ENCODE measurements around the gene MXRA7.
"Not testable (repeated sequence)": the region's sequence is repeated elsewhere in the genome, so short reads cannot be mapped to it uniquely, and the experiment has no call there.

Gene MXRA7
- long read RNA-seq, donor 1, full-length matches to known transcripts: 49 of 49 reads
- long read RNA-seq, donor 1, partial matches to known transcripts: 0 of 49 reads
- long read RNA-seq, donor 1, other reads (novel, unspliced or antisense): 0 of 49 reads
- long read RNA-seq, donor 2, full-length matches to known transcripts: 28 of 28 reads
- long read RNA-seq, donor 2, partial matches to known transcripts: 0 of 28 reads
- long read RNA-seq, donor 2, other reads (novel, unspliced or antisense): 0 of 28 reads
- long read RNA-seq, donor 3, full-length matches to known transcripts: 28 of 28 reads
- long read RNA-seq, donor 3, partial matches to known transcripts: 0 of 28 reads
- long read RNA-seq, donor 3, other reads (novel, unspliced or antisense): 0 of 28 reads
- long read RNA-seq, donor 4, full-length matches to known transcripts: 40 of 40 reads
- long read RNA-seq, donor 4, partial matches to known transcripts: 0 of 40 reads
- long read RNA-seq, donor 4, other reads (novel, unspliced or antisense): 0 of 40 reads
- long read RNA-seq, donor 5, full-length matches to known transcripts: 67 of 75 reads
- long read RNA-seq, donor 5, partial matches to known transcripts: 8 of 75 reads
- long read RNA-seq, donor 5, other reads (novel, unspliced or antisense): 0 of 75 reads
- long read RNA-seq, donor 6, full-length matches to known transcripts: 45 of 45 reads
- long read RNA-seq, donor 6, partial matches to known transcripts: 0 of 45 reads
- long read RNA-seq, donor 6, other reads (novel, unspliced or antisense): 0 of 45 reads
- long read RNA-seq, donor 7: 0 reads
- long read RNA-seq, donor 8, full-length matches to known transcripts: 35 of 35 reads
- long read RNA-seq, donor 8, partial matches to known transcripts: 0 of 35 reads
- long read RNA-seq, donor 8, other reads (novel, unspliced or antisense): 0 of 35 reads

- peak; percentile 75 for DNase-seq
These were observed at the start of gene MXRA7 for GRCh38 chr17:76710863-76711611. Gene MXRA7, minus strand, starts transcription at chr17:76710965. Its CDS starts 19 bp downstream, at chr17:76710946.

GRCh38 chr17:76758570-76758969 lies 47.8 kb upstream of the MXRA7 start:
- no peak for DNase-seq

- DNase-seq: no peak
These were observed 46.5 kb upstream of the MXRA7 start for GRCh38 chr17:76757256-76757655.

GRCh38 chr17:76755285-76755684 lies 44.5 kb upstream of the MXRA7 start:
- no peak for DNase-seq

- DNase-seq: no peak
These were observed 42.5 kb upstream of the MXRA7 start for GRCh38 chr17:76753061-76753961.

GRCh38 chr17:76752006-76752405 lies 41.2 kb upstream of the MXRA7 start:
- no peak for DNase-seq

- no peak for DNase-seq
These were observed 40.7 kb upstream of the MXRA7 start for GRCh38 chr17:76751416-76751993.

GRCh38 chr17:76748657-76749056 lies 37.9 kb upstream of the MXRA7 start:
- no peak for DNase-seq

GRCh38 chr17:76747716-76748363 lies 37.1 kb upstream of the MXRA7 start:
- DNase-seq: no peak

- DNase-seq: not testable (repeated sequence)
These were observed 35.0 kb upstream of the MXRA7 start for GRCh38 chr17:76745785-76746184.

GRCh38 chr17:76744747-76745146 lies 34.0 kb upstream of the MXRA7 start:
- no peak for DNase-seq

- no peak for DNase-seq
These were observed 32.2 kb upstream of the MXRA7 start for GRCh38 chr17:76742958-76743357.

GRCh38 chr17:76740329-76741118 lies 29.8 kb upstream of the MXRA7 start:
- no peak for DNase-seq

GRCh38 chr17:76739568-76740115 lies 28.9 kb upstream of the MXRA7 start:
- not testable (repeated sequence) for DNase-seq

GRCh38 chr17:76738468-76738850 lies 27.7 kb upstream of the MXRA7 start:
- DNase-seq: no peak

- no peak for DNase-seq
These were observed 27.1 kb upstream of the MXRA7 start, which contains the start of gene MFSD11 for GRCh38 chr17:76737676-76738467. Gene MFSD11, plus strand, starts transcription at chr17:76738119. Its CDS starts 234 bp downstream, at chr17:76738353.

GRCh38 chr17:76737082-76737675 lies 26.4 kb upstream of the MXRA7 start, which contains the start of gene SRSF2:
Gene SRSF2, minus strand, starts transcription at chr17:76737331. Its CDS starts 171 bp downstream, at chr17:76737160.
- peak; percentile 98 for DNase-seq

All from right kidney (tissue), 9 donors.